Stimulated activated naive CD8-positive, alpha-beta T cell treated with anti-CD3 and anti-CD28 coated beads, Interleukin-15, amount 100 ng/mL, for 72 hours (primary cell): Measurements from ENCODE around the gene EIF6.

Source experiments
- ATAC-seq: fragments of 150-1000 bp; cut with Tn5 transposase; 2 replicates; pipeline ENCODE4 v1.10.0; 2021; ENCODE audit warnings: mild to moderate bottlenecking, moderate library complexity
- DNase-seq, 2 donors: peaks; one replicate each; pipeline ENCODE4 v3.0.0; 2021 to 2022
- H3K27ac Mint-ChIP-seq, 2 donors: one replicate each; pipeline ENCODE4 v1.8.0; 2022; ENCODE audit warnings: mild to moderate bottlenecking in 2 of 2, mixed read lengths in 2 of 2, moderate library complexity in 2 of 2
- H3K27me3 Mint-ChIP-seq: one replicate; pipeline ENCODE4 v1.8.0; 2022; ENCODE audit warnings: mixed read lengths
- H3K4me1 Mint-ChIP-seq: one replicate; pipeline ENCODE4 v1.8.0; 2022; ENCODE audit warnings: mild to moderate bottlenecking, mixed read lengths
- H3K4me3 Mint-ChIP-seq, 2 donors: one replicate each; pipeline ENCODE4 v1.8.0; 2022; ENCODE audit warnings: mild to moderate bottlenecking in 2 of 2, mixed read lengths in 2 of 2, moderate library complexity in 1 of 2
- H3K9me3 Mint-ChIP-seq, 2 donors: one replicate each; pipeline ENCODE4 v1.8.0; 2022; ENCODE audit warnings: mixed read lengths in 2 of 2

Gene EIF6

DNA sequence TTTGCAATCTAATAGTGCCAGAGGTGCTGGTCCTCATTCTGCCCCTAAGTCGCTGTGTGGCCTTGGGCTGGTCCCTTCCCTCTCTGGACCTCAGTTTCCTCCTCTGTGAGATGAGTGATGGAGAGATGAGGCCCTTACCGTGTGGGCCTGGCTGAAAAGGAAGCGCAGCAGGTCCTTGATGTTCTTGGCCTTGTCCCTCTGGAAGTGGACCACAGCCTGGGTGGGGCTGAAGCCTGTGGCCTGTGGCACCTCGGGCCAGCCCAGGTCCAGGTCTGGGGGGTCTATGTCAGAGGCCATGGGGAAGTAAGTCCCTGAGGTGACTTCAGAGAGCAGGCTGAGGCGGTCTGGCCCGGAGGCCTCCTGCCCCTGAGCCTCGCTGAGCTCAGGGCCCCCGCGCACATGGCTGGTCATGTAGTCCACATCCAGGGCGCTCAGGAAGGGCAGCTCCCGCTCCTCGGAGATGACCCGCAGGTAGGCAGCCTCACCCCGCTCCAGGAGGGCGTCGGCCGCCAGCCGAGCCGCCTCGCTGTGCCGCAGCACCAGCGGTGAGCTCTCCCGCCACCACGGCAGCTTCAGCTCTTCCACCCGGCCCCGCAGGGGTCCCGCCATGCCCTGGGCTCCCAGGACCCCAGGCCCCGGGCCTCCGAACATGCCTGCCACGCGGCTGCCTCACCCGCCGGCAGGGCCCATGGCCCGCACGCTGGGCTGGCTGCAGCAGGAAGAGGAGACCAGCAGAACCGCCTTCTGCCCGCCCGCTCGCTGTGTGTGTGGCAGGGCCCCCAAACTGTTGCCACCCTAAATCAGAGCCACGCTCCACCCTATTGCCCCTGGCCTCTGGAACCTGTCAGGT is 7.3 kb upstream of the EIF6 start, which contains the start of gene FAM83C:
FAM83C (minus strand) TSS at position 772 of the 850 bp plus-strand sequence; CDS start at position 651, 121 bp downstream.
- DNase-seq: no peak
- no peak within 1 kb of the TSS for H3K4me3 Mint-ChIP-seq
- no peak for ATAC-seq
- no peaks in the 10 kb centered on the region for H3K4me1 Mint-ChIP-seq
- peak within 1 kb of the TSS; percentile 55 to 57 for H3K27ac Mint-ChIP-seq
- peaks cover 18% of the 10 kb centered on the region for H3K27me3 Mint-ChIP-seq
- no peaks in the 10 kb centered on the region for H3K9me3 Mint-ChIP-seq

- H3K27me3 Mint-ChIP-seq: peaks cover 18% of the 10 kb centered on the region
- ATAC-seq (no peak), DNase-seq (no peak)
- H3K4me3 Mint-ChIP-seq: no peak overlapping the region
- H3K4me1 Mint-ChIP-seq: peaks cover 3% of the 10 kb centered on the region
- H3K27ac Mint-ChIP-seq: peak overlapping the region in 1 of 2 donors; percentile 32
- no peaks in the 10 kb centered on the region for H3K9me3 Mint-ChIP-seq
Measured at GRCh38 chr20:35290887-35291417, 6.4 kb upstream of the EIF6 start.

GRCh38 chr20:35290186-35290886 is 5.8 kb upstream of the EIF6 start:
- H3K27me3 Mint-ChIP-seq: peaks cover 18% of the 10 kb centered on the region
- no peak overlapping the region for H3K4me3 Mint-ChIP-seq
- H3K9me3 Mint-ChIP-seq: no peaks in the 10 kb centered on the region
- H3K4me1 Mint-ChIP-seq: peaks cover 9% of the 10 kb centered on the region
- ATAC-seq: no peak
- H3K27ac Mint-ChIP-seq: no peak overlapping the region
- DNase-seq: no peak

GRCh38 chr20:35288325-35289060 is 3.9 kb upstream of the EIF6 start:
- DNase-seq (no peak), ATAC-seq (no peak)
- Mint-ChIP-seq H3K9me3 (no peaks in the 10 kb centered on the region), H3K4me3 (no peak overlapping the region), H3K4me1 (peaks cover 20% of the 10 kb centered on the region), H3K27me3 (peaks cover 12% of the 10 kb centered on the region), H3K27ac (no peak overlapping the region)

DNA sequence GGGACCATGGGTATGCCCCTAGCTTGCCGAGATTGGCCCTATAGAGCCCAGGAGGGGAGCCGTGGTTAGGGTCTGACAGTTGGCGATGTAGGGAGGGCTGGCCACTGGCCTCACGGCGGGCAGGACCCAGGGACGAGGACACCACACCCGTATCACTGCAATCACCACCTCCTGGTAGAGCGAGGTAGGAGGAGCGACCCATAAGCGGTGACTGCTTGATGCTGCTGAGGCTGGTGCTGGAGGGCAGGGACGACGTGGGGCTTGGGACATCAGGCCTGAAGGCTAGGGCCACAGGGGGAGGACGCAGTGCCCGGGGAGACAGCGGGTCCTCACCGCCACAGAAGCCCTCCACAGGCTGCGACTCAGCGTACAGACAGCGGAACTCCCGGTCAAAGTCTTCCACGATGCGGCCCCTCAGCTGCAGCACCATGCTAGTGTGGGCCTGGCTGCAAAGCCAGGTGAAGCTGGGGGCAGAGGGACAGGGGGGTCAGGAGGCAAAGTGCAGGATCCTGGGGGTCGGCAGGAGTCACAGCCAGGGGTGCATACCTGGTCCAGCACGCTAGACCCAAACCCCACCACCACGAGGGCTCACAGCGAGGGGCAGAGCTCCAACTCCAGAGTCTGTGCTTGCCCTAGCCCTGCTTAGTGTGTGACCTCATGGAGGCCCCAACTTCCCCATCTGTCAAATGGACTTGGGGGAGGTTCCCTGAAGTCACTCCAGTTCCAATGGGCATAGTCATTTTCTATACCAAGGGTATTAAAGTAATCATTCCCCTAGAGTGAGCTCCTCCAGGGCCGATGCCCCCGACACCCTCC is 3.1 kb upstream of the EIF6 start:
- H3K27me3 Mint-ChIP-seq: peaks cover 8% of the 10 kb centered on the region
- ATAC-seq (no peak), DNase-seq (no peak)
- no peak overlapping the region for H3K27ac Mint-ChIP-seq
- H3K4me1 Mint-ChIP-seq: peaks cover 25% of the 10 kb centered on the region
- H3K9me3 Mint-ChIP-seq: no peaks in the 10 kb centered on the region
- H3K4me3 Mint-ChIP-seq: no peak overlapping the region

GRCh38 chr20:35286899-35287508 is 2.4 kb upstream of the EIF6 start:
- H3K4me1 Mint-ChIP-seq: peaks cover 31% of the 10 kb centered on the region
- no peak for ATAC-seq

DNA sequence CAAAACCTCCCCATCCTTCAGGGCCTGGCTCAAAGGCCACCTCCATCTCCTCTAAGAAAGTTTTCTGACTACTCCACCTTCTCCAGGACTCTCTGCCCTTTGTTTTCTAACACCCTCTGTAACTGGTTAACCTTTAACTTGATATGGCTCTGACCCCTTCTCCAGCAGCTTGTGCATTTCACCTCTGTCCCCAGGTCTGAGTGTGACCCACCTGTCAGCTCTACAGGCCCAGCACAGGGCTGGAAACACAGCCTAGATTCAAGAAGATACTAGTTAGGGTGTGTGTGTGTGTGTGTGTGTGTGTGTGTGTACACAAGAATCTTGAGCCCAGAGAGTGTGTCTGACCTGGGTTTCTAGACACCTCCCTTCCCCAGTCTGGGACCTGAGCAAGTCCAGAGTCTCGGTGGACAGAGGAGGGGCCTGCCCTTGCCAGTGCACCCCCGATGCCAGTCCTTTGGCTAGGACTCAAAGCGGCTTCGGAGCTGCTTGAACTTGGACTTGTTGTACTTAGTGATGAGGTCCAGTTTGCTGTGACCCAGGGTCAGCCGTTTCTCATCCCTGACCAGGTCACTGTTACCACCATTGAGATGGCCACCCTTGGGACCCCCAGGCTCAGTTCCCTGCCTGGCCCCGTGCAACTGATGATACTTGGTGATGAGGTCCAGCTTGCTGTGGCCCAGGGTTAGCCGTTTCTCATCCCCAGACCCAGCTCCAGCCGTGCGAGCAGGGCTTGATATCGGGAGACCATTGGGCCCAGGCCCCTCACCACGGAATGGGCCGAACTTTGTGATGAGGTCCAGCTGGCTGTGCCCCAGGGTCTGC is 1.7 kb upstream of the EIF6 start:
- DNase-seq (no peak), ATAC-seq (no peak)
- Mint-ChIP-seq H3K27ac (peak overlapping the region; percentile 12 to 23), H3K27me3 (peaks cover 8% of the 10 kb centered on the region), H3K4me1 (peaks cover 33% of the 10 kb centered on the region), H3K9me3 (no peaks in the 10 kb centered on the region), H3K4me3 (peak overlapping the region; percentile 97)

More at GRCh38 chr20:35286899-35287508, 2.4 kb upstream of the EIF6 start:
- Mint-ChIP-seq H3K9me3 (no peaks in the 10 kb centered on the region), H3K4me3 (no peak overlapping the region), H3K27me3 (peaks cover 8% of the 10 kb centered on the region), H3K27ac (no peak overlapping the region)
- DNase-seq: no peak

- no peak for DNase-seq
- peaks cover 8% of the 10 kb centered on the region for H3K27me3 Mint-ChIP-seq
- H3K4me1 Mint-ChIP-seq: peaks cover 33% of the 10 kb centered on the region
- H3K9me3 Mint-ChIP-seq: no peaks in the 10 kb centered on the region
- no peak for ATAC-seq
- peak overlapping the region; percentile 97 for H3K4me3 Mint-ChIP-seq
- H3K27ac Mint-ChIP-seq: peak overlapping the region in 1 of 2 donors; percentile 48
Measured at GRCh38 chr20:35285806-35286076, 1.2 kb upstream of the EIF6 start.

DNA sequence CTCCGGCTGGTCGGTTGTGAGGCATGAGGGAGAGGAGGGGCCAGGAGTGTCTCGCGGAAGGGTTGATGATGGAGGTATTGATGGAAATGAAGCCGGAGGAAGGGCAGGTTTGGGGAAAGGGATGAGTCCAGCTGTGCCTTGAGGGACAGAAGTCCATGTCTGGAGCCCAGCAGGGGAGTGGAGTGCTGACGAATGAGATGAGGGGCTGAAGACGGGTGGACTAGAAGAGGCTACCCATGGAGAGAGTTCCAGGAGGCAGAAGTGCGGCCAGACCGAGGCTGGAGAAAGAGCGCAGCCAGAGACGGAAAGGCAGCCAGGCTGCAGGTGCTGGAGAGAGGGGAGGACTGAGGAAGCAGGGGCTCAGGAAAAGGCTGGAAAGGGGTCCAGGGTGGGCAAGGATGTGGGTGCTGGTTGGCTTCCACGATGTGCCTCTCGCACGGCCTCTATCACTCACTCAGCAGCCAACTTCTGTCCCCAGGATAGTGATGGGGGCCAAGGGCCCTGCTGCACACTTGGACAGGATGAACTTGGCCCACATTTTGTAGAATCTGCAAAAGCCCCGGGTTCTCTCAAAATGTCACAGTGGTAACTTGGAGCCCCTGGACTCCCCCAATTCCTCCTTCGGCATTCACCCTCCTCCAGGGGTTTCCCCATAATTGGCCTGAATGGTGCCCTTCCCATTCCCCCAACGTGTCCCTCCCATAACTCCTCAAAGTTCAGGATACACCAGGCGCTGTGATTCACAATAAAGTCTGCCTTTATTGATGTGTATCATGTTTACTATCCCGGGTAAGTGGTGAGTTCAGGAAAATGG is 627 bp upstream of the EIF6 start:
- Mint-ChIP-seq H3K27ac (peak overlapping the region; percentile 96 to 98), H3K27me3 (peaks cover 4% of the 10 kb centered on the region), H3K9me3 (no peaks in the 10 kb centered on the region), H3K4me3 (peak overlapping the region; percentile 97), H3K4me1 (peaks cover 33% of the 10 kb centered on the region)
- no peak for ATAC-seq
- DNase-seq: no peak

GRCh38 chr20:35283441-35284266 is 918 bp downstream of the EIF6 start:
- H3K27ac Mint-ChIP-seq: peak overlapping the region; percentile 95 to 96
- peak overlapping the region; percentile 97 for H3K4me3 Mint-ChIP-seq
- H3K4me1 Mint-ChIP-seq: peaks cover 41% of the 10 kb centered on the region
- no peaks in the 10 kb centered on the region for H3K27me3 Mint-ChIP-seq
- DNase-seq (no peak), ATAC-seq (no peak)
- H3K9me3 Mint-ChIP-seq: no peaks in the 10 kb centered on the region

DNA sequence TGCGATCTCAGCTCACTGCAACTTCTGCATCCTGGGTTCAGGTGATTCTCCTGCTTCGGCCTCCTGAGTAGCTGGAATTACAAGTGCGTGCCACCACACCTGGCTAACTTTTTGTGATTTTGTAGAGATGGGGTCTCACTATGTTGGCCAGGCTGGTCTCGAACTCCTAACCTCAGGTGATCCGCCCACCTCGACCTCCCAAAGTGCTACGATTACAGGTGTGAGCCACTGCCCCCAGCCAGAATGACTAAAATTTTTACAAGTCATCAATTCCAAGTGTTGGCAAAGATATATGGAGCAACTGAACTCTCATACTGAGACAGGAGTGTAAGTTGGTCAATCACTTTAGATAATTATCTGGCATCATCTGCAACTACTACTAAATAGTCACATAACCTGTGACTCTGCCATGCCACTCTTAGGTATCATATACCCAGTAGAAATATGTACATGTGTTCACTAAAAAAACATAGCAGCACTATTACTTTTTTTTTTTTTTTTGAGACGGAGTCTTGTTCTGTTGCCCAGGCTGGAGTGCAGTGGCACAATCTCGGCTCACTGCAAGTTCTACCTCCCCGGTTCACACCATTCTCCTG is 3.0 kb downstream of the EIF6 start:
- Mint-ChIP-seq H3K4me1 (peaks cover 54% of the 10 kb centered on the region), H3K4me3 (no peak overlapping the region), H3K27ac (no peak overlapping the region), H3K27me3 (no peaks in the 10 kb centered on the region), H3K9me3 (no peaks in the 10 kb centered on the region)
- DNase-seq: no peak
- ATAC-seq: no peak

- DNase-seq (no peak), ATAC-seq (no peak)
- no peak overlapping the region for H3K4me3 Mint-ChIP-seq
- peaks cover 54% of the 10 kb centered on the region for H3K4me1 Mint-ChIP-seq
- no peaks in the 10 kb centered on the region for H3K9me3 Mint-ChIP-seq
- no peaks in the 10 kb centered on the region for H3K27me3 Mint-ChIP-seq
- no peak overlapping the region for H3K27ac Mint-ChIP-seq
Measured at GRCh38 chr20:35280523-35280922, 4.0 kb downstream of the EIF6 start.
